ENCODE data around the gene ADAM12.
A peak's percentile ranks its signal among the peaks of the same experiment; 100 is the strongest.
"Not testable (repeated sequence)": the region's sequence is repeated elsewhere in the genome, so short reads cannot be mapped to it uniquely, and the experiment has no call there.

Gene ADAM12

GRCh38 chr10:126250045-126250444, 138.2 kb downstream of the ADAM12 start:
- Histone ChIP-seq H3K27me3 (ENCODE audit: insufficient read depth, low read length) (no peaks in the 10 kb centered on the region), H3K4me1 (ENCODE audit: control insufficient read depth, insufficient read depth, low read length, unreplicated experiment) (peaks cover 69% of the 10 kb centered on the region), H3K79me2 (ENCODE audit: control insufficient read depth, insufficient read depth, low read length, unreplicated experiment) (peaks cover 11% of the 10 kb centered on the region), H3K27ac (ENCODE audit: low read depth, low read length) (peak overlapping the region; percentile 64), H3K4me3 (ENCODE audit: low read depth, low read length) (no peak overlapping the region), H2AFZ (ENCODE audit: low read length, unreplicated experiment) (no peak overlapping the region), H3K36me3 (ENCODE audit: insufficient read depth, low read length) (0 out of 2 replicates have a peak, but pooled peaks cover 5% of the 10 kb centered on the region)

GRCh38 chr10:126247446-126247975, 140.8 kb downstream of the ADAM12 start:
- peaks cover 76% of the 10 kb centered on the region for H3K4me1 ChIP-seq (ENCODE audit: control insufficient read depth, insufficient read depth, low read length, unreplicated experiment)
- H3K79me2 ChIP-seq (ENCODE audit: control insufficient read depth, insufficient read depth, low read length, unreplicated experiment): peaks cover 34% of the 10 kb centered on the region
- H3K4me3 ChIP-seq (ENCODE audit: low read depth, low read length): peak overlapping the region; percentile 35
- H2AFZ ChIP-seq (ENCODE audit: low read length, unreplicated experiment): peak overlapping the region; percentile 49
- peak overlapping the region; percentile 99 for H3K27ac ChIP-seq (ENCODE audit: low read depth, low read length)
- H3K27me3 ChIP-seq (ENCODE audit: insufficient read depth, low read length): no peaks in the 10 kb centered on the region
- 0 out of 2 replicates have a peak, but pooled peaks cover 5% of the 10 kb centered on the region for H3K36me3 ChIP-seq (ENCODE audit: insufficient read depth, low read length)

- not testable (repeated sequence) for H3K36me3 ChIP-seq (ENCODE audit: insufficient read depth, low read length); H2AFZ ChIP-seq (ENCODE audit: low read length, unreplicated experiment); H3K27me3 ChIP-seq (ENCODE audit: insufficient read depth, low read length)
- Histone ChIP-seq H3K4me3 (ENCODE audit: low read depth, low read length) (0 out of 2 replicates have a peak overlapping the region, but pooled peaks have one; percentile 10), H3K4me1 (ENCODE audit: control insufficient read depth, insufficient read depth, low read length, unreplicated experiment) (peaks cover 78% of the 10 kb centered on the region), H3K79me2 (ENCODE audit: control insufficient read depth, insufficient read depth, low read length, unreplicated experiment) (peaks cover 39% of the 10 kb centered on the region), H3K27ac (ENCODE audit: low read depth, low read length) (peak overlapping the region; percentile 99)
These were observed 141.9 kb downstream of the ADAM12 start for GRCh38 chr10:126246396-126246795.

- Histone ChIP-seq H3K4me3 (ENCODE audit: low read depth, low read length) (no peak overlapping the region), H3K27ac (ENCODE audit: low read depth, low read length) (peak overlapping the region; percentile 99), H3K36me3 (ENCODE audit: insufficient read depth, low read length) (no peaks in the 10 kb centered on the region), H3K27me3 (ENCODE audit: insufficient read depth, low read length) (no peaks in the 10 kb centered on the region), H2AFZ (ENCODE audit: low read length, unreplicated experiment) (no peak overlapping the region), H3K4me1 (ENCODE audit: control insufficient read depth, insufficient read depth, low read length, unreplicated experiment) (peaks cover 69% of the 10 kb centered on the region), H3K79me2 (ENCODE audit: control insufficient read depth, insufficient read depth, low read length, unreplicated experiment) (peaks cover 43% of the 10 kb centered on the region)
These were observed 142.8 kb downstream of the ADAM12 start for GRCh38 chr10:126245501-126245900.

GRCh38 chr10:126243971-126244370, 144.3 kb downstream of the ADAM12 start:
- H3K4me1 ChIP-seq (ENCODE audit: control insufficient read depth, insufficient read depth, low read length, unreplicated experiment): peaks cover 61% of the 10 kb centered on the region
- peaks cover 45% of the 10 kb centered on the region for H3K79me2 ChIP-seq (ENCODE audit: control insufficient read depth, insufficient read depth, low read length, unreplicated experiment)
- peak overlapping the region; percentile 47 for H3K4me3 ChIP-seq (ENCODE audit: low read depth, low read length)
- H3K36me3 ChIP-seq (ENCODE audit: insufficient read depth, low read length): no peaks in the 10 kb centered on the region
- H2AFZ ChIP-seq (ENCODE audit: low read length, unreplicated experiment): peak overlapping the region; percentile 28
- H3K27me3 ChIP-seq (ENCODE audit: insufficient read depth, low read length): no peaks in the 10 kb centered on the region
- peak overlapping the region; percentile 99 for H3K27ac ChIP-seq (ENCODE audit: low read depth, low read length)

DNA sequence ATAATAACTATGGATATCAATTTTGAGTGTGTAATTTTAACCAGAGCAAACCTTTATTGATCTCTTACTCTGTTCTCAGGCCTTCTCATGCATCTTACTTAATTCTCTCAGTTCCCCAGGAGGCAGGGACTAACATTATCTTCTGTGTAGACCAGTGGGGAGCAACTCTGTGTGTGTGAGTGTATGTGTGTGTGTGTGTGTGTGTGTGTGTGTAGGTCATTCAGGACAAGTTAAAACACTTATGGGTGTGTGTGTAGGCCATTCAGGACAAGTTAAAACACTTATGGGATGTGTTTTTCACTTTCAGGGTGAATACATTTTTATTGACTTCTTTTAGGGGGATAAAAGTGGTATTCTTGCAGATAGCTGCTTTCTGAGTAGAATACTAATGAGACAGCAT, 145.0 kb downstream of the ADAM12 start:
- Histone ChIP-seq H3K36me3 (ENCODE audit: insufficient read depth, low read length) (no peaks in the 10 kb centered on the region), H3K27ac (ENCODE audit: low read depth, low read length) (peak overlapping the region; percentile 99), H3K27me3 (ENCODE audit: insufficient read depth, low read length) (no peaks in the 10 kb centered on the region), H3K79me2 (ENCODE audit: control insufficient read depth, insufficient read depth, low read length, unreplicated experiment) (peaks cover 45% of the 10 kb centered on the region), H2AFZ (ENCODE audit: low read length, unreplicated experiment) (peak overlapping the region; percentile 28), H3K4me3 (ENCODE audit: low read depth, low read length) (peak overlapping the region; percentile 47), H3K4me1 (ENCODE audit: control insufficient read depth, insufficient read depth, low read length, unreplicated experiment) (peaks cover 60% of the 10 kb centered on the region)

- peak overlapping the region; percentile 28 for H2AFZ ChIP-seq (ENCODE audit: low read length, unreplicated experiment)
- peaks cover 45% of the 10 kb centered on the region for H3K79me2 ChIP-seq (ENCODE audit: control insufficient read depth, insufficient read depth, low read length, unreplicated experiment)
- peaks cover 53% of the 10 kb centered on the region for H3K4me1 ChIP-seq (ENCODE audit: control insufficient read depth, insufficient read depth, low read length, unreplicated experiment)
- no peaks in the 10 kb centered on the region for H3K36me3 ChIP-seq (ENCODE audit: insufficient read depth, low read length)
- H3K4me3 ChIP-seq (ENCODE audit: low read depth, low read length): peak overlapping the region; percentile 47; the same call in 1 of the 2 replicates
- H3K27me3 ChIP-seq (ENCODE audit: insufficient read depth, low read length): no peaks in the 10 kb centered on the region
- peak overlapping the region; percentile 99 for H3K27ac ChIP-seq (ENCODE audit: low read depth, low read length)
These were observed 145.6 kb downstream of the ADAM12 start for GRCh38 chr10:126242397-126243260.

DNA sequence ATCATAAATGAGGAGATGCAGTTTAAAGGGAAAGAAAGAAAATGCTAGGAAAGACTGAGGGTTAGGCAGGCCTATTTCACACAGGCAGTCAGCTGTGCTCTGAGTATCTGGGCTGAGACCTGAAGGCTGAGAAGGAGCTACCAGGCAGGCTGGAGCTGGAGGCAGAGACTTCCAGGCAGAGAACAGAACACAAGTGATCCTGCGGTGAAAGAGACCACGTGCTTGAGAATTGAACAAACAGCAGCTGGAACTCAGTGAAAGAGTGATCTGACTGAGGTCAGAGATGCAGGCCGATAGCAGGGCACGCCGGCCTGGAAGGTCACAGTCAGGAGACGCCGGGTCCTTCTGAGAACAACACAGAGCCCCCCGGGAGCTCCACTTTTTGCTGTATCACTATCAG, 147.8 kb downstream of the ADAM12 start:
- H3K27me3 ChIP-seq (ENCODE audit: insufficient read depth, low read length): no peaks in the 10 kb centered on the region
- H3K79me2 ChIP-seq (ENCODE audit: control insufficient read depth, insufficient read depth, low read length, unreplicated experiment): peaks cover 46% of the 10 kb centered on the region

DNA sequence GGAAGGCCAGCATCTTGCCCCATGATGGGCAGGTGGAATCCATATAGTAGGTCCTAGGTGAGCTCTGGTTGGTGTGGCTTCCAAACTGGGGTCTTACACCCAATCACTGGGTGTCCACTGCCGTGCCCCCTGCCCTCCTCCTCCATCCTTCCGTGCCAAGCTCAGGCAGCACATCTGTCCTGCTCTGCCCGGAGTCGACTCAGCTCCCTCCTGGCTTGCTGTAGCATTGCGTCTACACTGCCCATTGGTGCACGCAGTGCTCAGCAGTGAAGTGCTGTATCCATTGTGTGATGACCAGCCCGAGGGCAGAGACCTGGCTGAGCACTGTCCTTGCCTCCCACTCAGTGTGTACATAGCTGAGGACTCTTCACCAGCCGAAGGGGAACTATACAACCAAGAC, 148.4 kb downstream of the ADAM12 start:
- Histone ChIP-seq H3K4me1 (ENCODE audit: control insufficient read depth, insufficient read depth, low read length, unreplicated experiment) (peaks cover 30% of the 10 kb centered on the region), H2AFZ (ENCODE audit: low read length, unreplicated experiment) (no peak overlapping the region), H3K36me3 (ENCODE audit: insufficient read depth, low read length) (no peaks in the 10 kb centered on the region), H3K4me3 (ENCODE audit: low read depth, low read length) (no peak overlapping the region), H3K27me3 (ENCODE audit: insufficient read depth, low read length) (no peaks in the 10 kb centered on the region), H3K27ac (ENCODE audit: low read depth, low read length) (no peak overlapping the region), H3K79me2 (ENCODE audit: control insufficient read depth, insufficient read depth, low read length, unreplicated experiment) (peaks cover 40% of the 10 kb centered on the region)

More for the DNA sequence above, 147.8 kb downstream of the ADAM12 start:
- Histone ChIP-seq H3K4me1 (ENCODE audit: control insufficient read depth, insufficient read depth, low read length, unreplicated experiment) (peaks cover 36% of the 10 kb centered on the region), H3K36me3 (ENCODE audit: insufficient read depth, low read length) (no peaks in the 10 kb centered on the region), H2AFZ (ENCODE audit: low read length, unreplicated experiment) (no peak overlapping the region), H3K27ac (ENCODE audit: low read depth, low read length) (no peak overlapping the region), H3K4me3 (ENCODE audit: low read depth, low read length) (no peak overlapping the region)

GRCh38 chr10:126235979-126236851, 152.1 kb downstream of the ADAM12 start:
- no peaks in the 10 kb centered on the region for H3K27me3 ChIP-seq (ENCODE audit: insufficient read depth, low read length)
- H3K4me3 ChIP-seq (ENCODE audit: low read depth, low read length): no peak overlapping the region
- H3K36me3 ChIP-seq (ENCODE audit: insufficient read depth, low read length): no peaks in the 10 kb centered on the region
- peaks cover 4% of the 10 kb centered on the region for H3K4me1 ChIP-seq (ENCODE audit: control insufficient read depth, insufficient read depth, low read length, unreplicated experiment)
- no peak overlapping the region for H3K27ac ChIP-seq (ENCODE audit: low read depth, low read length)
- H2AFZ ChIP-seq (ENCODE audit: low read length, unreplicated experiment): no peak overlapping the region
- peaks cover 20% of the 10 kb centered on the region for H3K79me2 ChIP-seq (ENCODE audit: control insufficient read depth, insufficient read depth, low read length, unreplicated experiment)
